ENCODE measurements around the gene EFCAB6. TPM values are rescaled to one million over a fixed set of nuclear protein-coding genes. Genes with fewer than 3 reads are reported as not detected.

The EFCAB6 gene
- total RNA-seq, 1 experiment from 2014 or later: 2.5 TPM

DNA sequence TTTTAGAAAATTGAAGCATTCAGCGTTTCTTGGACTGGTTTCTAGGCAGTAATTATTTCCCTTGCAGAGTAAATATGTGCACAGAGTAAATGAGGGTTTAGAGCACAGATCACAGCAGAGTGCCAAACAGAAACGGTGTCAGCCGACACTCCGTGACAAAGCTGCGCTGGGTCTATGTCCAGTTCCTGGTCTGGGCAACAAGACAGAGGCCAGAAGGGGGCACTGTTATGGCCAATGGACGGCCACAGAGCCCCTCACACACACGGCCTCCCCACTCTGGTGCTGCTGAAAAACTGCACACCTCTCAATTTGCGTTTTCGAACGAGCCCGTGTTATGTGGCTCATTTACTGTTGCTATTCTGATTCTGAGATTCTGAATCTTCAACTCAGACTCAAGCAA, 219.6 kb downstream of the EFCAB6 start:
- TF ChIP-seq, protein P1, sequence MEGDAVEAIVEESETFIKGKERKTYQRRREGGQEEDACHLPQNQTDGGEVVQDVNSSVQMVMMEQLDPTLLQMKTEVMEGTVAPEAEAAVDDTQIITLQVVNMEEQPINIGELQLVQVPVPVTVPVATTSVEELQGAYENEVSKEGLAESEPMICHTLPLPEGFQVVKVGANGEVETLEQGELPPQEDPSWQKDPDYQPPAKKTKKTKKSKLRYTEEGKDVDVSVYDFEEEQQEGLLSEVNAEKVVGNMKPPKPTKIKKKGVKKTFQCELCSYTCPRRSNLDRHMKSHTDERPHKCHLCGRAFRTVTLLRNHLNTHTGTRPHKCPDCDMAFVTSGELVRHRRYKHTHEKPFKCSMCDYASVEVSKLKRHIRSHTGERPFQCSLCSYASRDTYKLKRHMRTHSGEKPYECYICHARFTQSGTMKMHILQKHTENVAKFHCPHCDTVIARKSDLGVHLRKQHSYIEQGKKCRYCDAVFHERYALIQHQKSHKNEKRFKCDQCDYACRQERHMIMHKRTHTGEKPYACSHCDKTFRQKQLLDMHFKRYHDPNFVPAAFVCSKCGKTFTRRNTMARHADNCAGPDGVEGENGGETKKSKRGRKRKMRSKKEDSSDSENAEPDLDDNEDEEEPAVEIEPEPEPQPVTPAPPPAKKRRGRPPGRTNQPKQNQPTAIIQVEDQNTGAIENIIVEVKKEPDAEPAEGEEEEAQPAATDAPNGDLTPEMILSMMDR (conservative IDR thresholded peaks at IDR 0.05): 0 out of 2 replicates have a peak, but pooled peaks have one; percentile 20
- no peak for TF ChIP-seq EZH2 (IDR thresholded peaks at IDR 0.05; ENCODE audit: low read depth)
- Histone ChIP-seq H3K27ac (no peak overlapping the region), H3K4me2 (no peak overlapping the region), H3K79me2 (ENCODE audit: low read depth) (no peaks in the 10 kb centered on the region), H3K9me3 (ENCODE audit: insufficient read depth, low read depth) (no peaks in the 10 kb centered on the region), H3F3A (ENCODE audit: insufficient read depth, low read depth) (no peaks in the 10 kb centered on the region), H4K20me1 (ENCODE audit: insufficient read depth) (no peaks in the 10 kb centered on the region), H2AFZ (no peak overlapping the region), H3K27me3 (ENCODE audit: insufficient read depth, low read depth) (peaks cover 87% of the 10 kb centered on the region), H3K4me1 (replicated peaks; ENCODE audit: insufficient read depth) (no peaks in the 10 kb centered on the region), H3K36me3 (ENCODE audit: low read depth) (no peaks in the 10 kb centered on the region), H3K9me2 (ENCODE audit: insufficient read depth) (no peaks in the 10 kb centered on the region), H3K4me3 (no peak overlapping the region)
- DNase-seq: peak in 1 of 2 experiments; percentile 25
- BruUV-seq (replicated peaks): no TSS peak
- intact Hi-C loops (cut with micrococcal nuclease; ENCODE audit: unreplicated experiment): no loop called here
- POLR2A ChIA-PET (ENCODE audit: unreplicated experiment): no interaction called here
- CTCF ChIA-PET: no interaction called here

DNA sequence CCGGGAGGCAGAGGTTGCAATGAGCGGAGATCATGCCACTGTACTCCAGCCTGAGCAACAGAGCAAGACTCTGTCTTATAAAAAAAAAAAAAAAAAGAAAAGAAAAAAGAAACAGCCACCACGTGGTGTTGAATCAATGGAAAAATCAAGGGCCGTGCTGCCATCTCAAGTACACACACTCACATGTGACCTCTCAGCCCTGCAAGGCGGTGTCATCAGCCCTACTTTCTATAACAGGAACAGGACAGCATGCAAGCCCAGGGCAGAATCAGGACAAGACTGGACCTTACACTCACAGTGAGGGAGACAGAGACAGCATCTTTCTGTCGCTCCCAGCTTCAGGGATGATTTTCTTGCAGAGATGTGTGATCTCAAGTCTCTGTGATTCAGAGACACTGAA, 220.7 kb downstream of the EFCAB6 start:
- no peak for TF ChIP-seq EZH2 (IDR thresholded peaks at IDR 0.05; ENCODE audit: low read depth)
- TF ChIP-seq, protein P1 (conservative IDR thresholded peaks at IDR 0.05): no peak
- CTCF ChIA-PET: no interaction called here
- BruUV-seq (replicated peaks): no TSS peak

DNA sequence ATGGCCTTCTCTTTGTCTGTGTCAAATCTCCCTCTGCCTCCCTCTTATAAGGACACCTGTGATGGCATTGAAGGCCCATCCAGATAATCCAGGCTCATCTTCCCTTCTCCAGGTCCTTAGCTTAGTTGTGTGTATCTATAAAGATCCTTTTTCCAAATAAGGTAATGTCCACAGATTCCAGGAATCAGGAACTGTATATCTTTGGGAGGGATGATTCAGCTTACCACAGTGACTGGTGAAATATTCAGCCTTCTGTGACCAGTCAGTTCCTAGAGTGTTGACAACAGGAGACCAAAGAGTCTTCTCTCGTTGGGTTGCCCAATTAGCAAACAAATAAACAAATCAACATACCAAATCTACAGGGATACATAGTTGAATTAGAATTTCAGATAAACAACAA, 224.5 kb downstream of the EFCAB6 start:
- CTCF ChIA-PET: no interaction called here
- Histone ChIP-seq H3K4me1 (replicated peaks; ENCODE audit: insufficient read depth) (no peaks in the 10 kb centered on the region), H3K4me2 (no peak overlapping the region), H3K36me3 (ENCODE audit: low read depth) (no peaks in the 10 kb centered on the region), H3K9me3 (ENCODE audit: insufficient read depth, low read depth) (no peaks in the 10 kb centered on the region), H3F3A (ENCODE audit: insufficient read depth, low read depth) (no peaks in the 10 kb centered on the region), H3K79me2 (ENCODE audit: low read depth) (no peaks in the 10 kb centered on the region), H3K4me3 (no peak overlapping the region), H3K9me2 (ENCODE audit: insufficient read depth) (no peaks in the 10 kb centered on the region), H3K27me3 (ENCODE audit: insufficient read depth, low read depth) (peaks cover 72% of the 10 kb centered on the region), H3K27ac (no peak overlapping the region), H4K20me1 (ENCODE audit: insufficient read depth) (no peaks in the 10 kb centered on the region), H2AFZ (no peak overlapping the region)
- intact Hi-C loops (cut with micrococcal nuclease; ENCODE audit: unreplicated experiment): no loop called here
- no TSS peak for BruUV-seq (replicated peaks)
- TF ChIP-seq, protein P1 (conservative IDR thresholded peaks at IDR 0.05): no peak
- no peak for TF ChIP-seq EZH2 (IDR thresholded peaks at IDR 0.05; ENCODE audit: low read depth)
- no peak for DNase-seq
- POLR2A ChIA-PET (ENCODE audit: unreplicated experiment): no interaction called here

More for the DNA sequence above, 220.7 kb downstream of the EFCAB6 start:
- no peak for DNase-seq
- Histone ChIP-seq H3K27me3 (ENCODE audit: insufficient read depth, low read depth) (peaks cover 89% of the 10 kb centered on the region), H3K36me3 (ENCODE audit: low read depth) (no peaks in the 10 kb centered on the region), H2AFZ (no peak overlapping the region), H3K4me2 (no peak overlapping the region), H3K9me2 (ENCODE audit: insufficient read depth) (no peaks in the 10 kb centered on the region), H3F3A (ENCODE audit: insufficient read depth, low read depth) (no peaks in the 10 kb centered on the region), H3K4me1 (replicated peaks; ENCODE audit: insufficient read depth) (no peaks in the 10 kb centered on the region), H3K27ac (no peak overlapping the region), H3K9me3 (ENCODE audit: insufficient read depth, low read depth) (no peaks in the 10 kb centered on the region), H4K20me1 (ENCODE audit: insufficient read depth) (no peaks in the 10 kb centered on the region), H3K4me3 (no peak overlapping the region), H3K79me2 (ENCODE audit: low read depth) (no peaks in the 10 kb centered on the region)
- intact Hi-C loops (cut with micrococcal nuclease; ENCODE audit: unreplicated experiment): no loop called here
- POLR2A ChIA-PET (ENCODE audit: unreplicated experiment): no interaction called here

Data from PC-9 (cell line).